Measurements from ENCODE around the gene FGF12. TPM values are rescaled to one million over a fixed set of nuclear protein-coding genes. Genes with fewer than 3 reads are reported as not detected.
A peak's percentile ranks its signal among the peaks of the same experiment; 100 is the strongest.
"Not testable (repeated sequence)": the region's sequence is repeated elsewhere in the genome, so short reads cannot be mapped to it uniquely, and the experiment has no call there.

Gene FGF12
- polyA plus RNA-seq (ENCODE audit: insufficient read length in 4 of 4) = 10 to 100 TPM in 2 of 4 donors, 1 to 10 TPM in 2; 4.6 to 12.8 (median 9.1) TPM

DNA sequence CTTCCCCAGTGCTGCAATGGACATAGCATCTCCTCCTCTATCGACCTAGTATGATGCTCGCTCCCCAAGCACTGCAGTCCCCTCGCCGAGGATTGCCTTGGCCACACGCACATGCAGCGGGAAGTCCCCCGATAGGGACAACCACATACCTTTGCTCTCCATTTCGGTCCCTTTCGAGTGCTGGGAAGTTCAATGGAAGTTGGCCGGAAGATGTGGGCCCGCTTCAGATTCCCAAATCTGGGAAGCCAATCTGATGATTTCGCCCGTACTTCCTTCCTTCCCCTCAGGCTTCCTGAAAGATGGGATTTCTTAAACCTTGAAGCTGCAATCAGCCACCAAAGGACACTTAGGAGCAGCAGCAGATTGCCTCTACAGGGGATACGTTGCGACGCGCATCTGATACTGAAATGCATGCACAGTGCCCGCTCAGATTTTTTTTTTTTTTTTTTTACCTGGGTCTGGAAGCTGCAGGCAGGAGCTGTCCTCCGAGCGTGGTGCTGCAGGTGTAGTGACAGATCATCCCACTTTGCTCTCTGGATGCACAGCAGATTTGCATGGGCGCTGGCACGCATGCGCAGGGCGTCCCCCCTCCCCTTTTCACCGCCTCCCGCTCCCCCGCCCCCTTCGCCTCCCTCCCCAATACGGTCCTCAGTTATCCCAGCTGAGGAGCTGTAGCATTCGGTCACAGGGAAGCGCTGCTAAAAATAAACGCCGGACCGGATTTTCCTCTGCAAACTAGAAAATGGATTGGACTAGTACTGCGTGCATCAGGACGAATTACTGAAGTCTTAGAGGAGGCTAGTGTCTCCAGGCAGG is at the start of gene FGF12:
Gene FGF12, minus strand, starts transcription at position 510 of the 816 bp plus-strand sequence.
- DNase-seq (ENCODE audit: low read depth in 4 of 4, low spot score in 3 of 4) = peak; percentile 53 to 80 (median 60)

DNA sequence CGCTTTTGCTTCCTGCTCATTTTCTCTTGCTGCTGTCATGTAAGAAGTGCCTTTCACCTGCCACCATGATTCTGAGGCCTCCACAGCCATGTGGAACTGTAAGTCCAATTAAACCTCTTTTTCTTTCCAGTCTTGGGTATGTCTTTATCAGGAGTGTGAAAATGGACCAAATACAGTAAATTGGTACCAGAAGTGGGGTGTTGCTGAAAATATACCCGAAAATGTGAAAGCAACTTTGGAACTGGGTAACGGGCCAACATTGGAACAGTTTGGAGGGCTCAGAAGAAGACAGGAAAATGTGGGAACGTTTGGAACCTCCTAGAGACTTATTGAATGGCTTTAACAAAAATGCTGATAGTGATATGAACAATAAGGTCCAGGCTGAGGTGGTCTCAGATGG is 47.0 kb upstream of the FGF12 start:
- DNase-seq (ENCODE audit: low read depth in 4 of 4, low spot score in 3 of 4) = not testable (repeated sequence)

DNA sequence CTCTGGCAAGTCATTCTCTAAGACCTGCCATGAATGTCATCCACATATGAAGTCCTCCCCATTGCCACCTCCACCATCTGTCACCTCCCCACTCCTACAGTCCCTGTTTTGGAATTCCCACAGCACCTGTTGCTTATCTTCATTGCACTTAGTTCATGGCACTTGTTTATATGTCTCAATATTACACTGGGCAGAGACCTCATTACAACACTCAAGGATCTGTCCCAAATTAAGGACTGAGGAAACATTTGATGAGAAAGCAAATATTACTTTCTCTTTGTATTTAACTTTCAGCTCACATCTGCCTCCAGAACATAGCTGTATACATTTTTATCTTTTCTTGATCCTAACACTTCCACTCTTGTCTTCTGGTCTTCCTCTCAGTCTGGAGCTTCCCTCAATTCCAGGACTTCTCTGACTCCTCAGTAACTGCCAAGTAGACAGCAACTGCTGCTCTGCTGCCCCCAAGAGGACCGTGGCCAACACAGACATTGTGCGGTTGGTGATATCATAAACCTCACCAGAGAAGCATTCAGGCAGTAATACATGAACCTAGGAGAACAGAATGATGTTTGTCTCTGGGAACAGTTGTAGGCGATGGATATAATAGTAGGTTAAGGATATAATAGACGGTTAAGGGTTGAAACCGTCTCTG is 45.0 kb upstream of the FGF12 start:
- DNase-seq (ENCODE audit: low read depth in 4 of 4, low spot score in 3 of 4) = peak in 1 of 4 donors; percentile 2

DNA sequence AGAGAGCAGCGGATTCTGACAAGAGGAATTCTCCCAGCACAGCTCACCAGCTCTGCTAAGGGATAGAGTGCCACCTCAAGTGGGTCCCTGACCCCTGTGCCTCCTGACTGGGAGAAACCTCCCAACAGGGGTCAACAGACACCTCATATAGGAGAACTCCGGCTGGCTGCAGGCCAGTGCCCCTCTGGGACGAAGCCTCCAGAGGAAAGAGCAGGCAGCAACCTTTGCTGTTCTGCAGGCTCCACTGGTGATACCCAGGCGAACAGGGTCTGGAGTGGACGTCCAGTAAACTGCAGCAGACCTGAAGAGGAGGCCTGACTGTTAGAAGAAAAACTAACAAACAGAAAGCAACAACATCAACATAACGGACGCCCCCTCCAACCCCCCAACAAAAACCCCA is 31.3 kb upstream of the FGF12 start:
- no peak for DNase-seq (ENCODE audit: low read depth in 4 of 4, low spot score in 3 of 4)

DNA sequence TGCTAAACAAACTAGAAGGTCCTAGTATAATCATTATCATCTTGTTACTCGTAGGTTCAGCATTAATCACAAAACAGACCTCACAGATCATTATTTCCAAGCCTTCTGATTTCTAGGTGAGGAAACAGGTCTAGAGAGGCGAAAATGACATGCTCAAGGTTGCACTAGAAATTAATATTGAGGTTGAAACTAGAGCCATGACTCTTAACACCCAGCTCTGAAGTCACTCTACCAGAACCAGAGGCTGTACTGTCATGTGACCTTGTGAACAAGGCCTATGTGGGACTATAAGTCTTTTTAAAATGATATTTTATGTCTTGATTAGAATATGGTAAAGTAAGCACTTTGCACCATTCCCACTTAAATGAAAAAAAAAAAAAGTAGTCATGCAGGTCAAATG is 23.8 kb upstream of the FGF12 start:
- no peak for DNase-seq (ENCODE audit: low read depth in 4 of 4, low spot score in 3 of 4)

DNA sequence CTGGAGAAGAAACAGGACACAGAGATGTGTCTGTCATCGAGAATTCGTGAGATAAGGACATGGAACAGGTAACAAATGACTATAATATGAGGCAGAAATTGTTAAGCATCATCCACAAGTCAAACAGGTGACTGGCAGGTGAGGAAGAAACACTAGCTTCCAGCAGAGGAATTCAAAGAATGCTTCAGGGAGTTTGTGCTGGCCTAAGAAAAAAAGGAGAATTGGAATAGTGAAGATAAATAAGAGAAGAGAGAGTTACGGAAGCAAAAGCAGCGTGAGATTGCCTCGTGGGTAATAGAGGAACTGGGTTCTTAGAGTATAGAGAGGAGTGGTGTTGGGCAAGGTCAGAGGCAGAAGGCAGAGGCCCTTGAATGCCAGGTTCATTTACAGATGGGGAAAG is 22.9 kb upstream of the FGF12 start:
- no peak for DNase-seq (ENCODE audit: low read depth in 4 of 4, low spot score in 3 of 4)

DNA sequence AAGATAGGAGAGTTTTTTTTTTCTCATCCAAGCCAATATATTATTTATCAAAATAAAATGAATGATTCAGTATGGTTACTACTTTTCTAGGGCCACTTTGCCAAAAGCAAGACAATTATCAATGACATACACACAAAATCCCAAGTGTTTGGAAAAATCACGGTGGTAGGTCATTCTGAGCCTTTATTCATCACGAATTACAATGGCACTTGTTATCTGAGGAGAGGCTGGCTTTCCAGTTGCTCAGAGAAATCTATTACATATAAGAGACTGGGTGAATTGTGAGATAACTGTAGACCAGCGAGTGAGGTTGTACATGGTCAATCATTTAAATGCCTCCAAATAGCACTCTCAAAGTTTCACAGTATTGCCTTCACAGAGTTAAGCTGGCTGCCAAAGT is 20.4 kb upstream of the FGF12 start:
- DNase-seq (ENCODE audit: low read depth in 4 of 4, low spot score in 3 of 4) = no peak

DNA sequence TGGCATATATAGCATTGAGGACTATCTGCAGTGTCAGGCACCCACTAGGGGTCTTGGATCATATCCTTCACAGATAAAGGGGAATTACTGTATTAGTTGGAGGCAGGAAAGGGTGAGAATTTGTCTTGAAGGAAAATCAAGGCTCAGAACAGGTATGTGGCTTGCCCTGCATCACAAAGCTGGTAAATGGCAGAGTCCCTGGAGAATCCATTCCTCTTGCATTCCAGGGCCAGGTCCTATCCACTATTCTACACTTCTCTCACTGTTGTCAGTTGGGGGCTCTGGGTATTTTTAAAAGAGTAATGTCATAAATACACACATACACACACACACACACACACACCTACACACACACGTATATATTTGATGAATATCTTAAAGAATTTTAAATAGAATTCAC is 19.8 kb upstream of the FGF12 start:
- no peak for DNase-seq (ENCODE audit: low read depth in 4 of 4, low spot score in 3 of 4)

DNA sequence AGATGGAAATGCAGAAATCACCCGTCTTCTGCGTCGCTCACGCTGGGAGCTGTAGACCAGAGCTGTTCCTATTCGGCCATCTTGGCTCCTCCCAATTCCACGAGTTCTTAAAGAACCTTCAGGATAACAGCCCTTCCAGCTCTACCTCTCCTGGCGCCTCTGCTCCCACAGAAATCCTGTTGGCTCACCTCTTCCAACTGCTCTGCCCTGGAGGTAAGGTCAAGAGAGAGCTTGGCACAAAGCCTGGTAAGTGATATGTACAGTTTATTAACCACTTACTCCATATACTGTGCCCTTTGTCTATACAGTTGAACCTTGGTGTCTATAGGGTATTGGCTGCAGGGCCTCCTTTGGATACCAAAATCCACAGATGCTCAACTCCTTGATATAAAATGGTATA is 17.8 kb upstream of the FGF12 start:
- no peak for DNase-seq (ENCODE audit: low read depth in 4 of 4, low spot score in 3 of 4)

DNA sequence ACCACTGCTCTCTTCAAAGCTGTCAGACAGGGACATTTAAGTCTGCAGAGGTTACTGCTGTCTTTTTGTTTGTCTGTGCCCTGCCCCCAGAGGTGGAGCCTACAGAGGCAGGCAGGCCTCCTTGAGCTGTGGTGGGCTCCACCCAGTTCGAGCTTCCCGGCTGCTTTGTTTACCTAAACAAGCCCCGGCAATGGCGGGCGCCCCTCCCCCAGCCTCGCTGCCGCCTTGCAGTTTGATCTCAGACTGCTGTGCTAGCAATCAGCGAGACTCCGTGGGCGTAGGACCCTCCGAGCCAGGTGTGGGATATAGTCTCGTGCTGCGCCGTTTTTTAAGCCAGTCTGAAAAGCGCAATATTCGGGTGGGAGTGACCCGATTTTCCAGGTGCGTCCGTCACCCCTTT is 17.3 kb upstream of the FGF12 start:
- DNase-seq (ENCODE audit: low read depth in 4 of 4, low spot score in 3 of 4) = not testable (repeated sequence)

DNA sequence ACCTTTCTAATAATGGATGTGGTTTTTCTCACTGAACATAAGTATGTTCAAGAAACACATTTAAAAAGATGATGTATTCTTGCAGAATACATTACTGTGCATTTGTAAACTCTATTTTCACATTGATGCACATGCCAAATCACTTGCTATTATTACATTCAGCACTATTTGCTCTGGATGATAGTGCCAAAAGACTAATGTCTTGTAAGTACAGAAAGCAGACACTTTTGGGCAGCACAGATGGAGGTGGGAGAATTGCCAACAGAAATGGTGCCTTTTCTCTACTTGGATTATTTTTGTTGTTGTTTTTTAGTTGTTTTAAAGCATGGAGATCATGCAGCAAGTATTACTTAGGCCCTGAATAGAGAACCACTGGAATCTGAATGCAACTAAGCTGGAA is 10.2 kb upstream of the FGF12 start:
- DNase-seq (ENCODE audit: low read depth in 4 of 4, low spot score in 3 of 4) = no peak

DNA sequence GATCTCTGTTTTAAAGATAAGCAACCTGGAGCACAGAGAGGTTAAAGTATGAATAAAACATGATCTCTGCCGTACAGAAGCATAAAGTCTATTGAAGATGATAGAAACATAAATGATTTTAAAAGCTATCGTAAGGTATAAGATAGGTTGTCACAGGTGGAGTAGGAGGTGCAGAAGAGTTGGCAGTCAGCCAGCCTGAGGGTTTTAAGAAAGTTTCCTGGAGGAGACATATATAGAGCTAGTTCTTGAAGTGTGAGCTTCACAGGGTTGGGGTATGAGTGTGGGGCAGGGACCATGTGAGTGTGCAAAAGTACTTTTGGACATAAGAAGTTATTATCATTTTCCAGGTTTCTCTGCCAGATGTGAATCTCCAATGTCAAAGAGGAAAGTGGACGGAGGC is 3.9 kb upstream of the FGF12 start:
- DNase-seq (ENCODE audit: low read depth in 4 of 4, low spot score in 3 of 4) = no peak

DNA sequence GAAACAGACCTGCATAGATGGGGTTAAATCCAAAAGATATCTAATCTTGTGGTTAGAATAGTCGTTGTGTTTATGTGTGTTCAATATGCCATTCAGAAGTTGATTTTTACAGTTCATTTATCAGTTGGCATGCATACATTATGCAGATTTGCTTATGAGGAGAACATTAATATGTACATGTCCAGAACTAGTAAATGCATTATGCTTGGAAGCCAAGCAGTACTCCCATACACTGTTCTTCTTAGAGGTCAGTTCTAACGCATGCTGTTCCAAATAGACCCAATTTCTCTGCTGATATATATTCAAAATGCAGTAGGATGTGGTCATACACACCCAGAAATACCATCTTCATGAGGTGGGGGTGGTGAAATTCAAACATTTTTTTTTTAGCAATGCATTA is 956 bp downstream of the FGF12 start:
- DNase-seq (ENCODE audit: low read depth in 4 of 4, low spot score in 3 of 4) = no peak

DNA sequence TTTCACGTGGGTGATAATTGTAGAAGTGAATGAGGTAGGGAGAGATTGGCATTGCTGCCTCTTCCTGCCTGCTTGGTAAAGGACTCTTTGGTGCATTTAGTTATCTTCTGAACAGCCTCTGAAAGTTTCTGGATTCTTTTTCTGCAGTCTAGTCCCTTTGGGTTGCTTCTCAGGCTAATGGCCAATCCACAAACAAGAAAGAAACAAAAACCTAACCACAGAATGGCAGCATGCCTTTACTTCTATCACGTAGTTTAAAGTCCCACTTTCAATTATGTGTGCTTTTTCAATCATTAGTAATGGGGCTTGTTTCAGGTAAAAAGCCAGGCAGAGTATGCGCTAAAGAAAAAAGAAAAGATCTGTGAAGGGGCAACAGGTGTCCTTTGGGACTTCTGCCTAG is 7.4 kb downstream of the FGF12 start:
- DNase-seq (ENCODE audit: low read depth in 4 of 4, low spot score in 3 of 4) = no peak

DNA sequence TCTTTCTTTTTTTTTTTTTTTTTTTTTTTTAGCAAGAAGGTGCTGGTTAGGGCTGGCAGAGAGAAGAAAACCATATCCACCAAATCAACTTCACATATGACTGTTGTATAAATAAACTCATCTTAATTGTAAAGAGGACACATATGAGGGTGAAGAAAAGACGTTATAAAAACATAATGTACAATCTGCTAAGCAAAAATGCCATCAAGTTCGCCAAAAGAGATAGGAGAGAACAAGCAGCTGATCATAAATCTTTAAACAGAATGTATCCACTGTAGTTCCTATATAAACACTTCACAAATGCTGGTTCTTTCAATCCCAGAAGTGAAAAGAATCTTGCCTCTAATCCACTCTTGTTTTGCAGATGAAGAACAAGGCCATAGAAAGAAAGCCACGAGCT is 9.2 kb downstream of the FGF12 start:
- no peak for DNase-seq (ENCODE audit: low read depth in 4 of 4, low spot score in 3 of 4)

DNA sequence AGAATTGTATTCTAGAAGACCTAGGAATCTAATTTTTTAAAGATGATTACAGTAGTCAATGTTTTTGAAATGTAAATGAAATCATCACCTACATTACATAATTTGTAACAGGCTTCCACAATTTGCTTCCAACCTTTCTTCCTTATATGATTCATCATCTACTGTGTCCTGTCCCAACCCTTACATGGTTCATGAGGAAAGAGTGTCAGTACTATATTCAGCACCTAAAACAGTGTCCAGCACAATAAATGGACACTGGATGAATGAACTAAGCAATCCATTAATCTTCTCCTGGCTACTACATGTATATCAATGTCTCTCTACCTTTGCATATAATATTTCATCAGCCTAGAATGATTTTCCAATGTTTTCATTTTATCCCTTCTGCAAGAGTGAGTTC is 12.2 kb downstream of the FGF12 start:
- no peak for DNase-seq (ENCODE audit: low read depth in 4 of 4, low spot score in 3 of 4)

DNA sequence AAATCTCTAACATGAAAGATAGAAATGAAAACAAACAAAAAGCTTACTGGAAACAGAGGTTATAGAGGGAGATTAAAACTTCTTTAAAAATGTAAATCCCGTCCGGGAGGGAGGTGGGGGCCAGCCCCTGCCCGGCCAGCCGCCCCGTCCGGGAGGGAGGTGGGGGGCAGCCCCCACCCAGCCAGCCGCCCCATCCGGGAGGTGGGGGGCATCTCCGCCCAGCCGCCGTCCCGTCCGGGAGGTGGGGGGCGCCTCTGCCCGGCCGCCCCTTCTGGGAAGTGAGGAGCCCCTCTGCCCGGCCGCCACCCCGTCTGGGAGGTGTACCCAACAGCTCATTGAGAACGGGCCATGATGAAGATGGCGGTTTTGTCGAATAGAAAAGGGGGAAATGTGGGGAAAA is 16.2 kb downstream of the FGF12 start:
- not testable (repeated sequence) for DNase-seq (ENCODE audit: low read depth in 4 of 4, low spot score in 3 of 4)

DNA sequence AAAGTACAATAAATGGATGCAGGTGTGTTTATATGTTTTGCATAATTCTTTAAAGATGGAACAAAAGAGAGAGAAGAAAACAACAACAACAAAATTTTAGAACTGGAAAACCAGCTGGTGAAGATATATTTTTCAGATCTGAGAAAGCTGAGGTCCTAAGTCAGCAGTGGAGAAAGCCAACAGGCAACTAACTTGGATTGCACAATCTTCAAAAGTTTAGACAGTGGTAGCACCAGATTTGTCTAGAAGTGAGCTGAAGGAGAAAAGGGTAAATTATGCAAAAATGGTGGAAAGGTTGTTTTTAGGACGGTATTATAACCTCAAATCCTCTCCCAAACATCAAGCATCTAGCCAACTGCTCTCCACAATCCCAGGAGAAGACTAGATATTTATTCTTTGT is 17.0 kb downstream of the FGF12 start:
- DNase-seq (ENCODE audit: low read depth in 4 of 4, low spot score in 3 of 4) = no peak

DNA sequence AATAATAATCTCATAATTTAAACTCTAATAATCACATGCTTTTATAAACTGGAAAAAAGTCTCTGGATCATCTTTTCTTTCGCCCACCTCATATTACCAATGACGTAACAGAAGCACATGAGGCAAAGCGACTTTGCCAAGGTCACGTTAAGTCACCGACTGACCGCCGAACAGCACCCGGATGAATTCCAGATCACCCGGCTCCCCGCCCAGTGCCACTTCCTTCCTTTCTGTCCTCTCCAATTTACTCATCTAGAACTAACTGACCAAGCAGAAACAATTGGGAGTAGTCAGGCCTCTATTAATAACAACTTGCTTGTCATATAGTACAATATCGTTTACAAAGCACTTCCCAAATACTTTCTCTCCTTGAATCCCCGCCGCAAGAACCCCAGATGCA is 21.1 kb downstream of the FGF12 start:
- no peak for DNase-seq (ENCODE audit: low read depth in 4 of 4, low spot score in 3 of 4)

DNA sequence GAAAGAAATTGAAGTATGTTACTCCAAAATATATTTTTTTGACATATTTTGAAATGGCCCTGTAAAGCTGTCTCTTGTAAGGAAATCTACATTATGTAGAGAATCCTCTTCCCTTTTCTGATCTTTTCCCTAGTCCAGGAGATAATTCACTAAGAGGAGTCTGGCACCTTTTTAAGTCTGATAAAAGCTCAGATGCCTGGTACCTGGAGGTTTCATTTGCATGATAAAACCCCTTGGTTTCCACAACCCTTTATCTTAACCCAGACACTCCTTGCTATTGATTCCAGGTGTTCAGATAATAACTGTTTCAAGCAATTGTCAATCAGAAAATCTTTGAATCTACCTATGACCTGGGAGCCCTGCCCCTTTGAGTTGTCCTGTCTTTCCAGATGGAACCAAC is 26.5 kb downstream of the FGF12 start:
- DNase-seq (ENCODE audit: low read depth in 4 of 4, low spot score in 3 of 4) = no peak

DNA sequence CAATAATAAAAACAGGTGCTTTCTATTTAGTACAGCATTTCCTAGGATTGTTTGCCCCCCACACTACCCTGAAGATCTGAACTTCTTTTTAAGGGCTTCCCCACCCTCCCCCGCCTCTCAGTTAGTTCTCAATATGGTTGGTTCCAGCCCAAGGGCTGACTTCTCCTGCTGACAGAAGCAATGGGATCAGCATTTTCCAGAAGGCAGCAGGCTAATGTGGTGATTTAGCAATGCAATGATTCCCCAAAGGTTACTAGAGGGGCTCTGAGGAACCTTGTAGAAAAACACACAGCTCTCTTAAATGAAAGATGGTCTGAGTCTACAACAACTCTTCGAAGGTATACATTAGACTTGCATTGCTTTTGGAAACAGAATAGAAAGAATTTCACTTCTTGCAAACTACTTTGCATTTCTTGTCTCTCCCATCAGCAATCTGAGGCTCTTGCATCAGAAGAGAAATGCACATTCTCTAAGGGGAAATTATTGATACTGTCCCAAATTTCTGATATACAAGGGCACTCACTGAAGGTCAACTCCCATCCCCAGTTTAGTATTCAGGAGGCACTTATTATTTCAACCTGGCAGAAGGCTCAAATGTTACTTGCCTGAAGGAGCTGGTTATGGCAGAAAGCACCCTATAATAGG is 30.3 kb downstream of the FGF12 start:
- no peak for DNase-seq (ENCODE audit: low read depth in 4 of 4, low spot score in 3 of 4)
